Effector CD8-positive, alpha-beta T cell (primary cell): ENCODE measurements around the gene LMNA.
"Not testable (repeated sequence)": the region's sequence is repeated elsewhere in the genome, so short reads cannot be mapped to it uniquely, and the experiment has no call there.

Experiments used
- DNase-seq: peaks from one replicate; lab custom pipeline; 2025; lab: John Stamatoyannopoulos, UW

LMNA gene

GRCh38 chr1:156122086-156122485 lies 7.6 kb downstream of the LMNA start:
- DNase-seq: no peak

GRCh38 chr1:156122519-156123355 lies 8.2 kb downstream of the LMNA start:
- no peak for DNase-seq

GRCh38 chr1:156123356-156124196 lies 9.1 kb downstream of the LMNA start:
- peak; percentile 31 for DNase-seq

GRCh38 chr1:156124557-156125483 lies 10.3 kb downstream of the LMNA start:
- no peak for DNase-seq

GRCh38 chr1:156125544-156125943 lies 11.0 kb downstream of the LMNA start:
- not testable (repeated sequence) for DNase-seq

GRCh38 chr1:156126043-156126629 lies 11.6 kb downstream of the LMNA start:
- peak; percentile 38 for DNase-seq

- peak; percentile 55 for DNase-seq
These were observed 12.4 kb downstream of the LMNA start for GRCh38 chr1:156126630-156127534.

GRCh38 chr1:156128308-156128653 lies 13.8 kb downstream of the LMNA start:
- no peak for DNase-seq

- no peak for DNase-seq
These were observed 14.4 kb downstream of the LMNA start for GRCh38 chr1:156128654-156129597.

- peak; percentile 70 for DNase-seq
These were observed 15.4 kb downstream of the LMNA start for GRCh38 chr1:156129687-156130577.

GRCh38 chr1:156130578-156130942 lies 16.0 kb downstream of the LMNA start:
- no peak for DNase-seq

GRCh38 chr1:156134716-156135435 lies 20.4 kb downstream of the LMNA start:
- DNase-seq: no peak

GRCh38 chr1:156135930-156136871 lies 21.7 kb downstream of the LMNA start:
- no peak for DNase-seq

- no peak for DNase-seq
These were observed 22.5 kb downstream of the LMNA start for GRCh38 chr1:156136970-156137483.

- no peak for DNase-seq
These were observed 24.0 kb downstream of the LMNA start for GRCh38 chr1:156138458-156138867.
